ENCODE data around the gene PCGF1. TPM values are rescaled to one million over a fixed set of nuclear protein-coding genes. Genes with fewer than 3 reads are reported as not detected.

PCGF1 gene
- total and polyA plus RNA-seq, 2 of the 13 experiments (the other 11 are each of a cell fraction or from before 2014, with no cell fraction given), result 20.4 to 22.6 TPM

DNA sequence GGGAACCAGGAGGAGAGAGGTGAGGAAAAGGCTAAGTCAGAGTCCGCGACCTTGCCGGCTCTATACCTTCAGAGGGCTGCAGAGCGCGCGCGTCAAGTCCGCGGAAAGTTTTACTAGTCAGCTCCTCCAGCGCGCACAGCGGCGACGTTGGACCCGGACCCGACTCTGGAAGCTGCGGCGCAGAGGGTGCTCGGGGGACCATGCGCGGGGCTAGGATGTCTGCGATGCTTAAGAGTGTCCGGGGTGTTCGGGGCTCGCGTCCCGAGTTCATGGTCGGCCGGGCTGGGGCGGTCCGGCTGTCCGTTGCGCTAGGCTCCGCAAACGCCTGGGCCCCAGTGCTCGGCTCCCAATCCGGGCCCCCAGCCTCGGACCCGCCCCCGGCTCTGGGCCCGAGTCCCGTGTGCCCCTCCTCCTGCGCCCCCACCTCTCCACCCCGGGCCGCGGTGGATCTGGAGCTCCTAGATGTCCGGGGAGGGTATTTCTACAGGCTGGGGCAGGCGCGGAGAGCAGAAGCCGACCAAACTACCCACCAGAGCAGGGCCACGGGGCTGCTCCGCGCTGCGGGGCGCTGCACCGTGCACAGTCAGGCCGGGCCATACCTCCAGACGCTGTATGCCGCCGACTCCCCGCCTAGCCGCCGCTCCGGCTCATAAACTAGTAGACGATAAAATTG is 8.1 kb downstream of the PCGF1 start, which contains the start of gene LBX2 (continued):
- 0 out of 2 replicates have a peak, but pooled peaks have one; percentile 10 for TF ChIP-seq NR2C2 (CRISPR knock-in tag; IDR thresholded peaks at IDR 0.05; ENCODE audit: borderline replicate concordance)
- TF ChIP-seq BCL6 (CRISPR knock-in tag; IDR thresholded peaks at IDR 0.05), result 0 out of 2 replicates have a peak, but pooled peaks have one; percentile 13
- no peak; the same call in 1 of the 2 replicates for TF ChIP-seq ZNF326 (CRISPR knock-in tag; IDR thresholded peaks at IDR 0.05; ENCODE audit: borderline replicate concordance)
- TF ChIP-seq ZNF781 (CRISPR knock-in tag; IDR thresholded peaks at IDR 0.05; ENCODE audit: borderline replicate concordance, not compliant biosample characterization), result peak; percentile 40
- TF ChIP-seq TEAD2 (CRISPR knock-in tag; IDR thresholded peaks at IDR 0.05), result no peak
- 0 out of 2 replicates have a peak, but pooled peaks have one; percentile 69 for TF ChIP-seq GZF1 (CRISPR knock-in tag; IDR thresholded peaks at IDR 0.05)
- no peak for TF ChIP-seq SOX6 (IDR thresholded peaks at IDR 0.05)
- peak; percentile 24; the same call in 1 of the 2 replicates for TF ChIP-seq SOX6 (CRISPR knock-in tag; IDR thresholded peaks at IDR 0.05)
- no peak for TF ChIP-seq RNF2 (conservative IDR thresholded peaks at IDR 0.05; ENCODE audit: low read depth)
- TF ChIP-seq ZNF615 (CRISPR knock-in tag; IDR thresholded peaks at IDR 0.05; ENCODE audit: borderline replicate concordance), result no peak
- no peak for TF ChIP-seq ZNF737 (CRISPR knock-in tag; IDR thresholded peaks at IDR 0.05; ENCODE audit: borderline replicate concordance)
- TF ChIP-seq ZNF672 (CRISPR knock-in tag; IDR thresholded peaks at IDR 0.05), result no peak
- TF ChIP-seq CCDC6 (CRISPR knock-in tag; IDR thresholded peaks at IDR 0.05), result no peak
- TF ChIP-seq, protein P1, sequence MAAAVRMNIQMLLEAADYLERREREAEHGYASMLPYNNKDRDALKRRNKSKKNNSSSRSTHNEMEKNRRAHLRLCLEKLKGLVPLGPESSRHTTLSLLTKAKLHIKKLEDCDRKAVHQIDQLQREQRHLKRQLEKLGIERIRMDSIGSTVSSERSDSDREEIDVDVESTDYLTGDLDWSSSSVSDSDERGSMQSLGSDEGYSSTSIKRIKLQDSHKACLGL (CRISPR knock-in tag; IDR thresholded peaks at IDR 0.05), result 0 out of 2 replicates have a peak, but pooled peaks have one; percentile 52
- TF ChIP-seq ZNF343 (CRISPR knock-in tag; IDR thresholded peaks at IDR 0.05), result 0 out of 2 replicates have a peak, but pooled peaks have one; percentile 27
- TF ChIP-seq PHF8 (CRISPR knock-in tag; IDR thresholded peaks at IDR 0.05), result 0 out of 2 replicates have a peak, but pooled peaks have one; percentile 35
- TF ChIP-seq ZNF776 (CRISPR knock-in tag; IDR thresholded peaks at IDR 0.05), result 0 out of 2 replicates have a peak, but pooled peaks have one; percentile 48
- no peak for TF ChIP-seq ZNF652 (CRISPR knock-in tag; IDR thresholded peaks at IDR 0.05; ENCODE audit: borderline replicate concordance, low read depth)
- TF ChIP-seq ISL2 (CRISPR knock-in tag; IDR thresholded peaks at IDR 0.05), result 0 out of 2 replicates have a peak, but pooled peaks have one; percentile 18
- 0 out of 2 replicates have a peak, but pooled peaks have one; percentile 27 for TF ChIP-seq MEIS2 (CRISPR knock-in tag; IDR thresholded peaks at IDR 0.05)
- TF ChIP-seq, protein P2, sequence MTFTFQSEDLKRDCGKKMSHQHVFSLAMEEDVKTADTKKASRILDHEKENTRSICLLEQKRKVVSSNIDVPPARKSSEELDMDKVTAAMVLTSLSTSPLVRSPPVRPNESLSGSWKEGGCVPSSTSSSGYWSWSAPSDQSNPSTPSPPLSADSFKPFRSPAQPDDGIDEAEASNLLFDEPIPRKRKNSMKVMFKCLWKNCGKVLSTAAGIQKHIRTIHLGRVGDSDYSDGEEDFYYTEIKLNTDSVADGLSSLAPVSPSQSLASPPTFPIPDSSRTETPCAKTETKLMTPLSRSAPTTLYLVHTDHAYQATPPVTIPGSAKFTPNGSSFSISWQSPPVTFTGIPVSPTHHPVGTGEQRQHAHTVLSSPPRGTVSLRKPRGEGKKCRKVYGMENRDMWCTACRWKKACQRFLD (CRISPR knock-in tag; IDR thresholded peaks at IDR 0.05; ENCODE audit: borderline replicate concordance), result no peak
- TF ChIP-seq HNRNPLL (IDR thresholded peaks at IDR 0.05; ENCODE audit: low read depth, low read length, poor library complexity, severe bottlenecking), result peak; percentile 95
- TF ChIP-seq ZBTB7B (CRISPR knock-in tag; IDR thresholded peaks at IDR 0.05), result 0 out of 2 replicates have a peak, but pooled peaks have one; percentile 15
- 0 out of 2 replicates have a peak, but pooled peaks have one; percentile 19 for TF ChIP-seq KAT7 (CRISPR knock-in tag; IDR thresholded peaks at IDR 0.05; ENCODE audit: borderline replicate concordance)
- TF ChIP-seq ZBTB20 (CRISPR knock-in tag; IDR thresholded peaks at IDR 0.05; ENCODE audit: borderline replicate concordance, low read depth), result 0 out of 2 replicates have a peak, but pooled peaks have one; percentile 44
